H9 (cell line): ENCODE measurements around the gene OOEP. TPM values are rescaled to one million over a fixed set of nuclear protein-coding genes. Genes with fewer than 3 reads are reported as not detected.

ENCODE experiments used
- DNase-seq: peaks from one replicate; pipeline ENCODE4 v3.0.0-alpha.2; 2017
- H2AFZ ChIP-seq: one replicate; pipeline ENCODE4 v1.6.1; 2013; ENCODE audit warnings: mild to moderate bottlenecking, low read length, control low read depth, moderate library complexity
- H2AK5ac ChIP-seq: 2 replicates; pipeline ENCODE4 v1.6.1; 2013; ENCODE audit warnings: low read length, control low read depth, mixed read lengths; ENCODE audit not compliant: insufficient read length
- H2BK120ac ChIP-seq: one replicate; pipeline ENCODE4 v1.6.1; 2013; ENCODE audit warnings: low read depth, mild to moderate bottlenecking, low read length, control low read depth, inconsistent platforms; ENCODE audit not compliant: poor library complexity, severe bottlenecking
- H2BK12ac ChIP-seq: 2 replicates; pipeline ENCODE4 v1.6.1; 2013; ENCODE audit warnings: low read length, control low read depth, mixed read lengths, low read depth; ENCODE audit not compliant: insufficient read length
- H2BK15ac ChIP-seq: 2 replicates; pipeline ENCODE4 v1.6.1; 2013; ENCODE audit warnings: low read depth, low read length, control low read depth
- H2BK20ac ChIP-seq: one replicate; pipeline ENCODE4 v1.6.1; 2013; ENCODE audit warnings: low read depth, mild to moderate bottlenecking, low read length, control low read depth, inconsistent platforms; ENCODE audit not compliant: poor library complexity, severe bottlenecking
- H2BK5ac ChIP-seq: 2 replicates; pipeline ENCODE4 v1.6.1; 2013; ENCODE audit warnings: low read length, control low read depth, mixed read lengths; ENCODE audit not compliant: insufficient read length
- H3K14ac ChIP-seq: 2 replicates; pipeline ENCODE4 v1.6.1; 2013; ENCODE audit warnings: low read length, control low read depth; ENCODE audit not compliant: insufficient read depth
- H3K18ac ChIP-seq: 2 replicates; pipeline ENCODE4 v1.6.1; 2013; ENCODE audit warnings: low read depth, mild to moderate bottlenecking, mixed read lengths, low read length, control low read depth; ENCODE audit not compliant: insufficient read length
- H3K23ac ChIP-seq: 2 replicates; pipeline ENCODE4 v1.6.1; 2013; ENCODE audit warnings: low read length, control low read depth, mixed read lengths, low read depth; ENCODE audit not compliant: insufficient read length
- H3K23me2 ChIP-seq: 2 replicates; pipeline ENCODE4 v1.6.1; 2013; ENCODE audit warnings: low read depth, mild to moderate bottlenecking, mixed read lengths, low read length, control low read depth; ENCODE audit not compliant: insufficient read length, poor library complexity, severe bottlenecking
- H3K27ac ChIP-seq: 2 replicates; pipeline ENCODE4 v1.5.1; 2013; ENCODE audit warnings: low read length, control low read depth, mixed read lengths, low read depth; ENCODE audit not compliant: insufficient read length
- H3K27me3 ChIP-seq: 2 replicates; pipeline ENCODE4 v1.6.1; 2013; ENCODE audit warnings: low read length, control low read depth, inconsistent platforms; ENCODE audit not compliant: insufficient read depth
- H3K4ac ChIP-seq: 2 replicates; pipeline ENCODE4 v1.6.1; 2013; ENCODE audit warnings: low read depth, mild to moderate bottlenecking, control low read depth, inconsistent platforms, low read length, moderate library complexity
- H3K4me1 ChIP-seq: 2 replicates; pipeline ENCODE4 v1.6.1; 2013; ENCODE audit warnings: low read length, control low read depth, inconsistent platforms; ENCODE audit not compliant: insufficient read depth
- H3K4me2 ChIP-seq: 2 replicates; pipeline ENCODE4 v1.6.1; 2013; ENCODE audit warnings: low read length, control low read depth, mixed read lengths; ENCODE audit not compliant: insufficient read length, insufficient read depth
- H3K56ac ChIP-seq: 2 replicates; pipeline ENCODE4 v1.6.1; 2013; ENCODE audit warnings: low read depth, mild to moderate bottlenecking, mixed read lengths, low read length, control low read depth; ENCODE audit not compliant: insufficient read length
- H3K79me1 ChIP-seq: 2 replicates; pipeline ENCODE4 v1.6.1; 2013; ENCODE audit warnings: low read depth, mild to moderate bottlenecking, moderate library complexity, low read length, control low read depth, inconsistent platforms; ENCODE audit not compliant: insufficient read depth, poor library complexity, severe bottlenecking
- H3K79me2 ChIP-seq: 2 replicates; pipeline ENCODE4 v1.6.1; 2013; ENCODE audit warnings: low read length, control low read depth, inconsistent platforms; ENCODE audit not compliant: insufficient read depth
- H3K9ac ChIP-seq: 2 replicates; pipeline ENCODE4 v1.6.1; 2013; ENCODE audit warnings: low read length, control low read depth, mixed read lengths; ENCODE audit not compliant: insufficient read length; ENCODE audit errors: extremely low read depth
- H3K9me3 ChIP-seq: one replicate; pipeline ENCODE4 v1.6.1; 2013; ENCODE audit warnings: low read depth, low read length, inconsistent platforms; ENCODE audit not compliant: control insufficient read depth
- H3T11ph ChIP-seq: one replicate; pipeline ENCODE4 v1.6.1; 2013; ENCODE audit warnings: mild to moderate bottlenecking, low read length, control low read depth, inconsistent platforms
- H4K20me1 ChIP-seq: one replicate; pipeline ENCODE4 v1.6.1; 2013; ENCODE audit not compliant: control insufficient read depth, insufficient read length, insufficient read depth
- H4K5ac ChIP-seq: 2 replicates; pipeline ENCODE4 v1.6.1; 2013; ENCODE audit warnings: low read depth, mild to moderate bottlenecking, mixed read lengths, low read length, control low read depth; ENCODE audit not compliant: insufficient read length
- H4K8ac ChIP-seq: replicated peaks from 2 replicates; pipeline ENCODE4 v1.6.1; 2013; ENCODE audit warnings: low read length, control low read depth, mixed read lengths, low read depth; ENCODE audit not compliant: insufficient read length
- H4K91ac ChIP-seq: 2 replicates; pipeline ENCODE4 v1.6.1; 2013; ENCODE audit warnings: low read depth, mild to moderate bottlenecking, moderate library complexity, mixed read lengths, low read length, control low read depth; ENCODE audit not compliant: insufficient read length
- H3K27ac Mint-ChIP-seq, 3 experiments: 2 replicates in 2 of 3; 3 replicates in 1 of 3; pipeline ENCODE4 v1.8.0; 2020 to 2021; ENCODE audit warnings: mixed read lengths in 3 of 3, mild to moderate bottlenecking in 1 of 3, moderate library complexity in 1 of 3
- H3K27me3 Mint-ChIP-seq: 2 replicates; pipeline ENCODE4 v1.8.0; 2021; ENCODE audit warnings: low read depth, mild to moderate bottlenecking, moderate library complexity, mixed read lengths
- H3K36me3 Mint-ChIP-seq, 3 experiments: 2 replicates in 2 of 3; 3 replicates in 1 of 3; pipeline ENCODE4 v1.8.0; 2020 to 2021; ENCODE audit warnings: low read depth in 3 of 3, mixed read lengths in 3 of 3; ENCODE audit not compliant: insufficient read depth in 1 of 3
- H3K4me1 Mint-ChIP-seq, 2 experiments: 2 replicates each; pipeline ENCODE4 v1.8.0; 2020; ENCODE audit warnings: mixed read lengths in 2 of 2
- H3K4me3 Mint-ChIP-seq, 2 experiments: 2 replicates in 1 of 2; 3 replicates in 1 of 2; pipeline ENCODE4 v1.8.0; 2020 to 2021; ENCODE audit warnings: mild to moderate bottlenecking in 2 of 2, mixed read lengths in 2 of 2, moderate library complexity in 1 of 2
- H3K9me3 Mint-ChIP-seq, 2 experiments: 2 replicates in 1 of 2; 3 replicates in 1 of 2; pipeline ENCODE4 v1.8.0; 2020; ENCODE audit warnings: mild to moderate bottlenecking in 2 of 2, mixed read lengths in 2 of 2, moderate library complexity in 1 of 2
- CTCF ChIP-seq: fragments of 200-600 bp; sonication (generic); conservative IDR thresholded peaks from 3 replicates; pipeline ENCODE4 v1.8.0; 2021; ENCODE audit warnings: antibody characterized with exemption, mild to moderate bottlenecking
- WGBS: extraction: QIAGEN DNeasy Blood & Tissue Kit; methylation state at CpG from one replicate; pipeline ENCODE4 v1.1.7; 2013; ENCODE audit warnings: missing lambda C conversion rate, low lambda C conversion rate, mixed read lengths; ENCODE audit not compliant: insufficient read length; ENCODE audit errors: extremely low coverage; 5-methylcytosine and 5-hydroxymethylcytosine counted together
- total RNA-seq: library from RNA; stranded (reverse); gene quantifications from 2 replicates; pipeline ENCODE4 v1.2.1, GENCODE V29; 2021

OOEP gene
- total RNA-seq, 1 experiment from 2014 or later: not detected

GRCh38 chr6:73377225-73377624, 7.5 kb upstream of the OOEP start:
- H3K9ac ChIP-seq: no peak overlapping the region
- H2AK5ac ChIP-seq: no peak overlapping the region
- H2BK12ac ChIP-seq: no peak overlapping the region
- H3K4ac ChIP-seq: no peak overlapping the region
- no peak overlapping the region for H3T11ph ChIP-seq
- Mint-ChIP-seq H3K4me3 (no peak overlapping the region), H3K36me3 (no peaks in the 10 kb centered on the region), H3K4me1 (no peaks in the 10 kb centered on the region; a peak in 1 of 4 replicates), H3K27me3 (no peaks in the 10 kb centered on the region; the same call in none of the 2 replicates), H3K27ac (no peak overlapping the region), H3K9me3 (peaks cover 0 to 7% of the 10 kb centered on the region in 2 experiments; a peak in 2 of 5 replicates)
- H2BK20ac ChIP-seq: no peak overlapping the region
- no peak for TF ChIP-seq CTCF
- H3K27me3 ChIP-seq: no peaks in the 10 kb centered on the region
- no peak overlapping the region for H3K56ac ChIP-seq
- H3K18ac ChIP-seq: no peak overlapping the region
- H3K14ac ChIP-seq: no peak overlapping the region
- H4K5ac ChIP-seq: no peak overlapping the region
- no peak overlapping the region for H3K27ac ChIP-seq
- no peak overlapping the region for H3K23ac ChIP-seq
- no peak overlapping the region for H4K91ac ChIP-seq
- H3K4me2 ChIP-seq: no peak overlapping the region
- no peak overlapping the region for H4K8ac ChIP-seq
- no peak overlapping the region for H2AFZ ChIP-seq
- no peak for DNase-seq
- no peaks in the 10 kb centered on the region for H3K9me3 ChIP-seq
- no peaks in the 10 kb centered on the region for H3K79me2 ChIP-seq
- H3K4me1 ChIP-seq: no peaks in the 10 kb centered on the region
- H2BK120ac ChIP-seq: no peak overlapping the region
- H3K23me2 ChIP-seq: no peaks in the 10 kb centered on the region
- H4K20me1 ChIP-seq: no peaks in the 10 kb centered on the region
- no peaks in the 10 kb centered on the region for H3K79me1 ChIP-seq
- H2BK5ac ChIP-seq: no peak overlapping the region
- WGBS: no CpG with 5 or more reads among the region's 3 CpGs
- H2BK15ac ChIP-seq: no peak overlapping the region
